Upper lobe of left lung (tissue), 6 donors: Measurements from ENCODE around the gene MRPL40. TPM values are rescaled to one million over a fixed set of nuclear protein-coding genes. Genes with fewer than 3 reads are reported as not detected.

Source experiments
- ATAC-seq, 2 donors: fragments of 200-7000 bp; cut with Tn5 transposase; one replicate each; pipeline ENCODE4 v1.9.1; 2022; ENCODE audit warnings: mild to moderate bottlenecking in 2 of 2, moderate library complexity in 2 of 2; ENCODE audit not compliant: low FRiP score in 2 of 2
- DNase-seq, 2 donors: peaks; one replicate each; pipeline ENCODE4 v3.0.0-alpha.2; 2019 to 2020
- H3K27ac ChIP-seq, 4 donors: fragments of 200-600 bp; sonication (generic); one replicate each; pipeline ENCODE4 v1.5.1; 2016 to 2019
- H3K27me3 ChIP-seq, 4 donors: fragments of 200-600 bp; sonication (generic); one replicate each; pipeline ENCODE4 v1.5.1; 2017 to 2019
- H3K36me3 ChIP-seq, 4 donors: fragments of 200-600 bp; sonication (generic); one replicate each; pipeline ENCODE4 v1.5.1; 2016 to 2019
- H3K4me1 ChIP-seq, 4 donors: fragments of 200-600 bp; sonication (generic); one replicate each; pipeline ENCODE4 v1.5.1; 2018 to 2019
- H3K4me3 ChIP-seq, 4 donors: fragments of 200-600 bp; sonication (generic); one replicate each; pipeline ENCODE4 v1.5.1; 2017 to 2019; ENCODE audit warnings: mild to moderate bottlenecking in 2 of 4, moderate library complexity in 1 of 4
- H3K9me3 ChIP-seq, 4 donors: fragments of 200-600 bp; sonication (generic); one replicate each; pipeline ENCODE4 v1.5.1; 2018 to 2019
- EP300 ChIP-seq, 4 donors: sonication (generic); formaldehyde crosslinking; IDR thresholded peaks; one replicate each; pipeline ENCODE4 v1.5.1; 2017; ENCODE audit warnings: antibody characterized with exemption in 4 of 4, control low read depth in 2 of 4
- POLR2A ChIP-seq, 4 donors: fragments of 450-650 bp; IDR thresholded peaks; one replicate each; pipeline ENCODE4 v1.5.1; 2016 to 2017; ENCODE audit warnings: antibody characterized with exemption in 4 of 4, mild to moderate bottlenecking in 2 of 4
- POLR2AphosphoS5 ChIP-seq, 2 donors: sonication (generic); formaldehyde crosslinking; IDR thresholded peaks; one replicate each; pipeline ENCODE4 v1.5.1; 2017; ENCODE audit warnings: antibody characterized with exemption in 2 of 2
- WGBS, 2 donors: methylation state at CpG; one replicate each; pipeline ENCODE4 v1.1.5; 2017 to 2018; 5-methylcytosine and 5-hydroxymethylcytosine counted together
- total RNA-seq, 6 donors: library from RNA; depleted of rRNA in 4 of 6; stranded (reverse); fragments of >200 nt in 4 of 6; gene quantifications; one replicate each; pipeline versions ENCODE4 v1.1.0 to v1.2.1, GENCODE V29; 2016 to 2021
- TF ChIP-seq, protein P1 (sequence below), 6 experiments: fragments of 450-650 bp in 4 of 6; fragments of 200-600 bp in 2 of 6; sonication (generic) in 2 of 6; IDR thresholded peaks; one replicate each; pipeline ENCODE4 v1.5.1; 2016 to 2019; ENCODE audit warnings: antibody characterized with exemption in 6 of 6
- donor health status: DM: no; HTN: no; CAD: no; lungs with moderate emphysema.
- donor health status: DM: no; HTN: yes; CAD: no; lungs with severe emphysema.

The MRPL40 gene
- total RNA-seq, 6 donors from 2014 or later = 18.9 to 27.3 (median 22.9) TPM

DNA sequence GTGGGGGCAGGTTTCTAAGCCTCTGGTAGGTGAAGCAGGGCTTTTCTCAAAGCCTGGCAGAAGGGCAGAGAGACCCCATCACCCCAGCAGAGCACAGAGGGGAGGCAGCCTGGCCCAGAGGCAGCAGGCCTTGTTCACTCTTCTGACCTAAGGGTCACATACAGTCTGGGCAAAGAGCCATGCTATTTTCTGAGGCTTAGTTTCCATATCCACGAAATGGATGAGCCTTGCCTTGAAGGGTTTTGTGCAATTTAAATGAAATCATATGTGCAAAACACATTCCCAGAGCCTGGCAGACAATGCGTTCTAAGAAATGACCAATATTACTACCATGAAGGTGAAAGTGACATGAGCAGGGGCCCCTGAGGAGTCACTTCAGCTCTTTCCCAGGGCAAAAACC is 45.3 kb upstream of the MRPL40 start:
- TF ChIP-seq, protein P1, sequence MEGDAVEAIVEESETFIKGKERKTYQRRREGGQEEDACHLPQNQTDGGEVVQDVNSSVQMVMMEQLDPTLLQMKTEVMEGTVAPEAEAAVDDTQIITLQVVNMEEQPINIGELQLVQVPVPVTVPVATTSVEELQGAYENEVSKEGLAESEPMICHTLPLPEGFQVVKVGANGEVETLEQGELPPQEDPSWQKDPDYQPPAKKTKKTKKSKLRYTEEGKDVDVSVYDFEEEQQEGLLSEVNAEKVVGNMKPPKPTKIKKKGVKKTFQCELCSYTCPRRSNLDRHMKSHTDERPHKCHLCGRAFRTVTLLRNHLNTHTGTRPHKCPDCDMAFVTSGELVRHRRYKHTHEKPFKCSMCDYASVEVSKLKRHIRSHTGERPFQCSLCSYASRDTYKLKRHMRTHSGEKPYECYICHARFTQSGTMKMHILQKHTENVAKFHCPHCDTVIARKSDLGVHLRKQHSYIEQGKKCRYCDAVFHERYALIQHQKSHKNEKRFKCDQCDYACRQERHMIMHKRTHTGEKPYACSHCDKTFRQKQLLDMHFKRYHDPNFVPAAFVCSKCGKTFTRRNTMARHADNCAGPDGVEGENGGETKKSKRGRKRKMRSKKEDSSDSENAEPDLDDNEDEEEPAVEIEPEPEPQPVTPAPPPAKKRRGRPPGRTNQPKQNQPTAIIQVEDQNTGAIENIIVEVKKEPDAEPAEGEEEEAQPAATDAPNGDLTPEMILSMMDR (IDR thresholded peaks at IDR 0.05) = no peak
- TF ChIP-seq POLR2AphosphoS5 (IDR thresholded peaks at IDR 0.05) (no peak), EP300 (IDR thresholded peaks at IDR 0.05) (no peak), POLR2A (IDR thresholded peaks at IDR 0.05) (no peak)
- ATAC-seq = no peak

DNA sequence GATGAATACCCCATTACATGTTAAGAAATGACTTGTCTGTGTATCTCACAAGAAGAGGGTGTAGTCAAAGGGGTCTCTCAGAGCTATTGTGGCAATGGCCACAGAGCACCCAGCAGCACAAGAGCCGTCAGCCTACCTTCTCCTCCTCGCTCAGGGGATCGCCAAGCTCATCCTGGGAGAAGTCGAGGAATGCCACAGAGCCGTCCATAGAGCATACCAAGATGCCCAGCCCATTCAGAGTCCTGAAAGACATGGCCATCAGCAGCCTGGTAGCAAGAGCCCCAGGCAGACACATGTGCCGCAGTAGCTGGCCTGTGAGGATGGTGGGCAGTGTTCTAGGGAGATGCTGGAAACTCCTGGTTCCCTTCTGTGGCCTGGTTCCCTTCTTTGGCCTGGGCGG is 44.8 kb upstream of the MRPL40 start:
- H3K27me3 ChIP-seq = no peaks in the 10 kb centered on the region
- no peaks in the 10 kb centered on the region for H3K4me1 ChIP-seq
- peaks cover 23 to 98% (median 88%) of the 10 kb centered on the region in 4 donors for H3K36me3 ChIP-seq
- DNase-seq = no peak
- H3K27ac ChIP-seq = no peak overlapping the region
- WGBS, 2 donors = 90 to 94% methylated on average over 5 to 7 of the region's 7 CpGs
- no peaks in the 10 kb centered on the region for H3K9me3 ChIP-seq
- TF ChIP-seq, protein P1 (IDR thresholded peaks at IDR 0.05) = no peak
- TF ChIP-seq POLR2AphosphoS5 (IDR thresholded peaks at IDR 0.05) = no peak
- no peak for TF ChIP-seq POLR2A (IDR thresholded peaks at IDR 0.05)
- TF ChIP-seq EP300 (IDR thresholded peaks at IDR 0.05) = no peak
- ATAC-seq = no peak
- no peak overlapping the region for H3K4me3 ChIP-seq

More for the DNA sequence above, 45.3 kb upstream of the MRPL40 start:
- no peak overlapping the region for H3K4me3 ChIP-seq
- H3K4me1 ChIP-seq = no peaks in the 10 kb centered on the region
- no peaks in the 10 kb centered on the region for H3K9me3 ChIP-seq
- peaks cover 23 to 98% (median 89%) of the 10 kb centered on the region in 4 donors for H3K36me3 ChIP-seq
- no peaks in the 10 kb centered on the region for H3K27me3 ChIP-seq
- 66 to 95% methylated on average over 2 of the region's 2 CpGs for WGBS, 2 donors
- DNase-seq = no peak
- no peak overlapping the region for H3K27ac ChIP-seq

DNA sequence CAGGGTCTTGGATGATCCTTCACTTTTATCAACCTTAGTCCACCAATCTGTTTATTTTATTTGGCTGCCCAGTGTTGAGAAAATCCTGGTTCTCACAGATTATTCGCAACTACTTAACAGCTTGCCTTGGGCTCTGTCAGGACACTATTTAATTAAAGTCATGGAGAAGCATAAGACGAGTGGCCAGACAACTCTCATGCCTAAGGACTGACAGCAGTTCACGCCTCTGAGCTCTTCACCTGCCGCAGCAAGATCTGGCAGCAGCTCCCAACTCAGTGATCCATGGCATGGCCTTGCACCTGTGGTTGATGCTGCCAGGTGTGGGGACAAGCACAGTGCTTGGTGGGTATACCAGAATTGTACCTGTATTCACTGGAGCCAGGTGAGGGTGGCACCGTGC is 38.6 kb upstream of the MRPL40 start:
- Histone ChIP-seq H3K4me3 (no peak overlapping the region), H3K9me3 (no peaks in the 10 kb centered on the region), H3K27ac (no peak overlapping the region), H3K4me1 (no peaks in the 10 kb centered on the region), H3K36me3 (peaks cover 9 to 98% (median 86%) of the 10 kb centered on the region in 4 donors), H3K27me3 (no peaks in the 10 kb centered on the region)
- ATAC-seq (no peak), DNase-seq (no peak)
- TF ChIP-seq POLR2A (IDR thresholded peaks at IDR 0.05) = no peak
- no peak for TF ChIP-seq POLR2AphosphoS5 (IDR thresholded peaks at IDR 0.05)
- TF ChIP-seq EP300 (IDR thresholded peaks at IDR 0.05) = no peak
- TF ChIP-seq, protein P1 (IDR thresholded peaks at IDR 0.05) = no peak
- WGBS, 2 donors = 91 to 98% methylated on average over 5 of the region's 5 CpGs

DNA sequence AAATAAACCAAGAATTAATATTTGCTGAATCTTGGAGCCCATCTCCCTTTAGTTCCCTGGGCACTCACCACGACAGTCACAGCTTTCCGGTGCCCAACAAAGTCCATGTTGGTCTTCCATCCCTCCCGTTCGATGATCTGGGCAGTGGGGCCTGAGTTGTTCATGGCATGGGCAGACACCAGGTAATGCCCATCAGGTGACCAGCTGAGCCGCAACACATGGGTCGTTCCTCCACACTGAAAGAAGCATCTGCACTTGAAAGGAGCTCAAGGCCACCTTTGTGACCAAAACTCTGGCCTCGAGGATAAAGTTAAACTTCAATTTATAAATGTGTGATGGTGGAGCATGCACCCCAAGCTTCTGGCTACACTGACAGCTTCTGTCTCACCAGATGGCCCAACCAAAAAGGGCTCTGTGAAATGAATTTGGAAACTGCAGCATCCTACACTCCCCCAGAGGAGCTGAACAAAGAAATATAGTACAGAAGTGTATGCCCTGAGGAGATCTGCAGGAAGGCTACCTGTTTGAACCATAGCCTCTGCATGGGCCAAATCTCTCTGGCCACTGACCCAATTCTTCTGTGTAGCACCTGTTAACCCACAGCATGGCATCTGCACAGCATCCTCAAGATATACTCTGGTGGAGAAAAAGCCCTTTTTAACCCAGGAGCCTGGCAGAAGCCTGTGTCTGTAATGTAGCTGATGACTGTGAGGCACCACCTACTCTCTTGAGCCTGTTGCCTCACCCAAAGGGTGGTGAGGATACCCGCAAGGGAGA is 37.9 kb upstream of the MRPL40 start:
- no peaks in the 10 kb centered on the region for H3K4me1 ChIP-seq
- no peak overlapping the region for H3K4me3 ChIP-seq
- 94 to 97% methylated on average over 8 of the region's 8 CpGs for WGBS, 2 donors
- H3K36me3 ChIP-seq = peaks cover 7 to 98% (median 82%) of the 10 kb centered on the region in 4 donors
- ATAC-seq (no peak), DNase-seq (no peak)
- no peak for TF ChIP-seq EP300 (IDR thresholded peaks at IDR 0.05)
- TF ChIP-seq, protein P1 (IDR thresholded peaks at IDR 0.05) = no peak
- no peaks in the 10 kb centered on the region for H3K27me3 ChIP-seq
- H3K27ac ChIP-seq = no peak overlapping the region
- no peaks in the 10 kb centered on the region for H3K9me3 ChIP-seq

DNA sequence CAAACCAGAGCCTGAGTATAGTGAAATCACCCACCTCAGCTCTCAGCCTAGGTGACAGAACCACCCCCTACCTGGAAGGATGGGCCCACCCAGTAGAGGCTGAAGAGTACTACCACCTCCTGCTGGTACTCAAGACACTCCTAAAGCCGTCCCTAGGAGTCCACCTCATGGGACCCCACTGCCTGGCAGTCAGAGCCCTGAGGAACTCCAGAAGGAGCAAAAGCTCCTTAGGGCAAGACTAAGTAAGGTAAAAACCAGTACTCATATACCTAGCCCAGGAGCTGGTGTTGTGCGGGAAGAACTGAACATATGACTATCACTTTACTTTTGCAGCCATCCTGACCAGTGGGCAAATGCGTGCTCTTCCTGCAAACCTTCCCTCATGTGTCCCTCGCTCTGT is 37.1 kb upstream of the MRPL40 start:
- DNase-seq = no peak
- Histone ChIP-seq H3K36me3 (peaks cover 7 to 98% (median 77%) of the 10 kb centered on the region in 4 donors), H3K4me3 (no peak overlapping the region), H3K4me1 (no peaks in the 10 kb centered on the region), H3K9me3 (no peaks in the 10 kb centered on the region), H3K27ac (no peak overlapping the region), H3K27me3 (no peaks in the 10 kb centered on the region)
- WGBS, 2 donors = 88 to 96% methylated on average over 4 of the region's 4 CpGs
- no peak for ATAC-seq
- TF ChIP-seq EP300 (IDR thresholded peaks at IDR 0.05) (no peak), POLR2A (IDR thresholded peaks at IDR 0.05) (no peak)
